Type B pancreatic cell (in vitro differentiated cells): ENCODE measurements around the gene TMEM269. TPM values are rescaled to one million over a fixed set of nuclear protein-coding genes. Genes with fewer than 3 reads are reported as not detected.

Source experiments
- DNase-seq: peaks from one replicate; pipeline ENCODE4 v3.0.0; 2021; ENCODE audit warnings: mixed read lengths; ENCODE audit not compliant: unreplicated experiment; ENCODE audit errors: extremely low spot score
- H3K27ac Mint-ChIP-seq: 2 replicates; pipeline ENCODE4 v1.8.0; 2021; ENCODE audit warnings: mild to moderate bottlenecking, mixed read lengths
- H3K27me3 Mint-ChIP-seq: 2 replicates; pipeline ENCODE4 v1.8.0; 2021; ENCODE audit warnings: mixed read lengths
- H3K36me3 Mint-ChIP-seq: 2 replicates; pipeline ENCODE4 v1.8.0; 2021; ENCODE audit warnings: mixed read lengths
- H3K4me1 Mint-ChIP-seq: one replicate; pipeline ENCODE4 v1.8.0; 2021; ENCODE audit warnings: mixed read lengths; ENCODE audit not compliant: unreplicated experiment
- H3K4me3 Mint-ChIP-seq: 2 replicates; pipeline ENCODE4 v1.8.0; 2021; ENCODE audit warnings: mild to moderate bottlenecking, mixed read lengths
- H3K9me3 Mint-ChIP-seq: 2 replicates; pipeline ENCODE4 v1.8.0; 2021; ENCODE audit warnings: mixed read lengths
- total RNA-seq: library from RNA; stranded (reverse); gene quantifications from 2 replicates; pipeline ENCODE4 v1.2.1, GENCODE V29; 2021; ENCODE audit warnings: low replicate concordance
- TF ChIP-seq, protein P1 (sequence below): fragments of 200-600 bp; sonication (generic); conservative IDR thresholded peaks from 2 replicates; pipeline ENCODE4 v1.5.0; 2021; ENCODE audit warnings: antibody characterized with exemption, mild to moderate bottlenecking

TMEM269 gene
- total RNA-seq, 1 donor from 2014 or later: 0.41 TPM

DNA sequence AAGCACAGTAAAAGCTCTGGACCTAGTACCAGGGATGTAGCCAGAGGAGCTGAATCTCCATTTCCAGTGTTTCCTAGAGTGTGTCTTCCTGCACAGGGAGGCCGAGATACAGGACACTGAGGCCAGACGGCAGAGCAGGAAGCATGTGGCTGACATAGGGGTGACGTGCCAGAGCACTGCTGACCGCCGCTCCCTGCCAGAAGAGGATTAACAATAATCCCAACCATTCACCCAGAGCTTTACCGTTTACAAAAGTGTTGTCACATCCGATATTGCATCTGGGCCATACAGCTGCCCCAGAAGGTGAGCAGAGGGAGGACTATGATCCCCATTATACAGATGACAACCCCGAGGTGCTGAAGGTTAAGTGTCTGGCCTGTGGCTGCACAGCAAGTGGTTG is 38.9 kb upstream of the TMEM269 start:
- Mint-ChIP-seq H3K27me3 (no peaks in the 10 kb centered on the region), H3K9me3 (no peaks in the 10 kb centered on the region), H3K27ac (no peak overlapping the region), H3K4me3 (no peak overlapping the region), H3K36me3 (peaks cover 10% of the 10 kb centered on the region), H3K4me1 (peaks cover 11% of the 10 kb centered on the region)
- TF ChIP-seq, protein P1, sequence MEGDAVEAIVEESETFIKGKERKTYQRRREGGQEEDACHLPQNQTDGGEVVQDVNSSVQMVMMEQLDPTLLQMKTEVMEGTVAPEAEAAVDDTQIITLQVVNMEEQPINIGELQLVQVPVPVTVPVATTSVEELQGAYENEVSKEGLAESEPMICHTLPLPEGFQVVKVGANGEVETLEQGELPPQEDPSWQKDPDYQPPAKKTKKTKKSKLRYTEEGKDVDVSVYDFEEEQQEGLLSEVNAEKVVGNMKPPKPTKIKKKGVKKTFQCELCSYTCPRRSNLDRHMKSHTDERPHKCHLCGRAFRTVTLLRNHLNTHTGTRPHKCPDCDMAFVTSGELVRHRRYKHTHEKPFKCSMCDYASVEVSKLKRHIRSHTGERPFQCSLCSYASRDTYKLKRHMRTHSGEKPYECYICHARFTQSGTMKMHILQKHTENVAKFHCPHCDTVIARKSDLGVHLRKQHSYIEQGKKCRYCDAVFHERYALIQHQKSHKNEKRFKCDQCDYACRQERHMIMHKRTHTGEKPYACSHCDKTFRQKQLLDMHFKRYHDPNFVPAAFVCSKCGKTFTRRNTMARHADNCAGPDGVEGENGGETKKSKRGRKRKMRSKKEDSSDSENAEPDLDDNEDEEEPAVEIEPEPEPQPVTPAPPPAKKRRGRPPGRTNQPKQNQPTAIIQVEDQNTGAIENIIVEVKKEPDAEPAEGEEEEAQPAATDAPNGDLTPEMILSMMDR: no peak
- DNase-seq: no peak

DNA sequence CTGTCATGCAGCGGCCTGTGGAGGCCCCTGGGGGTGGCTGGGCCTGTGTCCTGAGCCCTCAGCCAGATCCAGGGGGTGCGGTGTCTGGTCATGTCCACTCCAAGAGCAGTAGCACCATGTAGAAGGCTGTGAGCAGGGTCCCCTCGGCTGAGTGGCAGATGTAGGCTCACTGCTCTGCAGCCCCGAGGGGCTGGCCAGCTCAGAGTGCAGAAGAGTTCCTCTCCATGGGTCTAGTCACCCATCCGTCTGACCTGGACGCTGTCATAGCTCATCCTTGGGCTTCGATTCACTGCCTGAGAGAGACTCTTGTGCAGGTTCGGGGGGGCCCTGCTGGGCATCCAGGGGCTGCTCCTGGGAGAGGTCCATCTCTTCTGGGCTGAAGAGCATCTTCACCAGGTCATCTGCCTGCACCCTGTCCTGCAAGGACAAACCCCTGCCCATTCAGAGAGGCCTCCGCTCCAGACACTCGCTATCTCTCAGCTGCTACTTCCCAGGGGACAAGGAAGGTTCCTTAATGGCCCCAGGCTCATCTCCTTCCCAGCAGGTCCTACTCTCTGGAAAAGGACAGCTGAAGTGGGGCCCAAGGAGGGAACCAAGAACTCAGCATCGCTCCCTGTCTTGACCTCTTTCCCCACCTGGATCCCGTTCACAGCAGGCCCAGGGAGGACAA is 38.2 kb upstream of the TMEM269 start:
- Mint-ChIP-seq H3K4me1 (peaks cover 11% of the 10 kb centered on the region), H3K4me3 (no peak overlapping the region), H3K27ac (no peak overlapping the region), H3K36me3 (peaks cover 12% of the 10 kb centered on the region), H3K9me3 (peaks cover 1% of the 10 kb centered on the region), H3K27me3 (no peaks in the 10 kb centered on the region)
- no peak for DNase-seq
- TF ChIP-seq, protein P1: no peak

DNA sequence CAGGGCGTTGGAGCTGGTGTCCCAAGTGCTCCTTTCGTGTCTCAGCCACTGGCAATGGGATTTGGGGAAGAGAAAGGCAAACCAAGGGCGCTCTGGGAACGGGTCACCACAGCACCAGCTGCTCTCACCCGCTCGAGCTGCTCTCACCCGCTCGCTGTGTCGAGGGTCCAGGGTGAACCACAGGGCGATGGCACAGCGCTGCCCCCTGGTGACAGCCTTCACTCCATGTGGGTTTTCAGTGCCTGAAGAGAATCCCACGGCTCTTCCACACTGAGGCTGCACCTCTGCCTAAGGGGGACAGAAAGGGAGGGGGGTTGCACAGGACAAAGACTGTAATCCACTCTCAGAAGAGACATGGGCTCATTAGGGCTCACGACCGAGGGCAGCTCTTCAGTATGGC is 37.7 kb upstream of the TMEM269 start:
- H3K27me3 Mint-ChIP-seq: no peaks in the 10 kb centered on the region
- peaks cover 11% of the 10 kb centered on the region for H3K4me1 Mint-ChIP-seq
- no peak overlapping the region for H3K27ac Mint-ChIP-seq
- peaks cover 18% of the 10 kb centered on the region for H3K36me3 Mint-ChIP-seq
- TF ChIP-seq, protein P1: peak; percentile 75
- no peak overlapping the region for H3K4me3 Mint-ChIP-seq
- DNase-seq: no peak
- peaks cover 6% of the 10 kb centered on the region for H3K9me3 Mint-ChIP-seq

DNA sequence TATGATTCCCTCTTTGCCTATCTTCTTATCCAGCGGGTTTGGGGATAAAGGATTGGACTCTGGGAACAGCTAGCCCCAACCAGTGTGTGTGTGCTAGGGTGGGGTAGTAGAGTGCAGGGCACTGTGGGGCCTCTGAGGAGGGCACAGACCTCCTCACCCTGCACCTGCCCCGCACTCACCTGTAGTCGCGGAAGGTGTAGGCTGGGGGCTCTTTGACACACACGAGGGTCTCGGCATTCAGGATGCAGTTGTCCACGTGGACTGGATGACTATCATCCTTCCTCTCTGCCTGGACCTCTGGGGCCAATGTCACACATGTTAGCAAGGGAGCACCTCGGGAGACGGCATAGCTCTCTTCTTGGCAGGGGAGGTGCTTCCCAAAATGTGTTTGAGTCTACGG is 36.8 kb upstream of the TMEM269 start:
- Mint-ChIP-seq H3K27me3 (no peaks in the 10 kb centered on the region), H3K27ac (no peak overlapping the region), H3K4me3 (no peak overlapping the region), H3K4me1 (peaks cover 8% of the 10 kb centered on the region), H3K9me3 (peaks cover 10% of the 10 kb centered on the region), H3K36me3 (peaks cover 27% of the 10 kb centered on the region)
- no peak for DNase-seq
- TF ChIP-seq, protein P1: no peak

DNA sequence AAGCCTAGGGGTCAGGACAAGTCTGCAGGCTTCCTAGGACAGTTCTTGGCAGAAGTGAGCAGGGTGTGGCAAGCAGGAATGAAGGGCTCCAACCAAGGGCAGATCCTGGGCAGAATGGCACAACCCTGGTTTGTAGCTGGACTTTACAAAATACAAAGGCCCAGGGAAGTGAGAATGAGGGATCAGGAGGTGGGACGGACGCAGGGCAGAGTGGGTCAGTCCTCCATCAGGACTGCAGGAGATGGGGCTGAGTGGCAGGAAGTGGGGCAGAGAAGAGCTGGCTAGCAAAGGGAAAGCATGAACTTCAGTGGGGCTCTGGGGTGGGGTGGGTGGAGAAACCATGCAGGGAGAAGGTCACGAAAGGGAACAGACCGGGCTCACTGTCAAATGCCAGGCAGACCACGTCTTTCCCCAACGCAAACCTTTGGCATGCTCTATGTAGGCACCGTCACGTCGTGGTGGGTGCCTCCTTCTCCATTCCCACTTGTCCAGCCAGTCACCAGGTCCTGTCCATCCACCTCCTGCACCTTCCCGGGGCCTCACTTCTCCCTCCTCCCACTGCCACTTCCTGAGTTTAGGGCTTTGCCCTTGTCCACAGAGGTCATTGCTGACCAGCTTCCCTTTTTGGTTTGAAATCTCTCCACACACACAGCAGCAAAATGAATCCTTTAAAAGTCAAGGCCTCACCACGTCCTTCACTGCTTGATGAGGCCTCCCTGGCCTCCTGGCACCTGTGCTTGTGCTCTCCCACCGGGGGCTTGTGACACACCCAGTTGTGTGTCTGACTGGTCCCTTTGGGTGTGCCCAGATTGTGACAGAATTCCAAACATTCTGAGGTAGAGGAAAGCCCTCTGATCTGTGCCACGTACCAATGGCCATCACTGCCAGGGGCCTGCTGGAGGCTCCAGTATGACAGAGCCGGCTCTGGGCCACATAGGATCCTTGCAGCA is 36.1 kb upstream of the TMEM269 start:
- peak overlapping the region; percentile 41 for H3K27ac Mint-ChIP-seq

More for the DNA sequence above, 36.1 kb upstream of the TMEM269 start:
- H3K4me1 Mint-ChIP-seq: peaks cover 1% of the 10 kb centered on the region
- TF ChIP-seq, protein P1: no peak
- no peaks in the 10 kb centered on the region for H3K27me3 Mint-ChIP-seq
- no peak for DNase-seq
- peaks cover 31% of the 10 kb centered on the region for H3K36me3 Mint-ChIP-seq
- peaks cover 13% of the 10 kb centered on the region for H3K9me3 Mint-ChIP-seq
- H3K4me3 Mint-ChIP-seq: no peak overlapping the region
